M059J (cell line): Measurements from ENCODE around the gene ZNF644. TPM values are rescaled to one million over a fixed set of nuclear protein-coding genes. Genes with fewer than 3 reads are reported as not detected.
"Not testable (repeated sequence)": the region's sequence is repeated elsewhere in the genome, so short reads cannot be mapped to it uniquely, and the experiment has no call there.

Experiments
- DNase-seq: peaks from one replicate; pipeline ENCODE4 v3.0.0-alpha.2; 2012; ENCODE audit warnings: low read depth
- total RNA-seq: library from RNA; depleted of rRNA; stranded (reverse); fragments of >200 nt; shearing (Covaris generic); gene quantifications from 2 replicates; pipeline ENCODE4 v1.2.3, GENCODE V29; 2014; rRNA removed

The ZNF644 gene
- total RNA-seq: 37.3 and 46.9 TPM in 2 replicates

DNA sequence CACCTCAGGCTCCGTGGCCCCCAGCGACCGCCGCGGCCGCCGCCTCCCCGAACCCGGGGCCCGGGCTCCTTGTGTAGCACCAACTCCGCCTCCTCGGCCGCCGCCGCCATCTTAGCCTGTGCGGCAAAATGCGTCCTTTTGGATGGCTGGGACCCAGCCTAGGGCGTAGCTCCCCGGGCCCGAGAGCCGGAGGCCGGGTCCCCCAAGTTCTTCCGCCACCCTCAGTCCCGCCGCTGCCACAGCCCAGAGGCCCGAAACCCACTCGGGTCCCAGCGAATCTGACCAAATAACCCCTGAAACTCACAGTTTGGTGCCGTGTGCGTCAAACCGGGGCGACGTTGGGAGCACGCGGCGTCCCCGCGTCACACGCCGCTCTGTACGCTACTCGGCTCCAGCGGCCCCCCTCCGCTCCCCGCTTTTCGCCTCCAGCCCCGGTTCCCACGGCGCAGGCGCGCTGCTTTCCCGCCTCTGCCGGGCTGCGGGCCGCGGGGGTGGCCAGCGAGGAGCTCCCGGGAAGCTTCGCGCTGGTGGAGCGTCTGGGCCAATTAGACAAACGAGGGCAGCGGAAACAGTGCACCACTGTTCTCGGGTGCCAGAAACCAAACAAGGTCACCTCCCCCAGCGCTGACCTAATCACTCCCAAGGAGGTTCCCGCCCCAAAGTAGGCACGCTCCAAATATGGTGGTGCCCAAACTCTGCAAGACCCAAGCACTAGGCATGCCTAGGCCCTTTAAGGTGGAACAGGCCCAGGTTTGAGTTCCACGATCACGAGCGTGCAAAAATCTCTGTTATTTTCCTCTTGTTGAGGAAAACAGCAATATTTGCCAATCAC, at the start of gene ZNF644:
ZNF644 (minus strand) TSS at position 350 of the 832 bp plus-strand sequence. CDS start 39,682 bp downstream, outside the sequence.
- DNase-seq: peak; percentile 96

DNA sequence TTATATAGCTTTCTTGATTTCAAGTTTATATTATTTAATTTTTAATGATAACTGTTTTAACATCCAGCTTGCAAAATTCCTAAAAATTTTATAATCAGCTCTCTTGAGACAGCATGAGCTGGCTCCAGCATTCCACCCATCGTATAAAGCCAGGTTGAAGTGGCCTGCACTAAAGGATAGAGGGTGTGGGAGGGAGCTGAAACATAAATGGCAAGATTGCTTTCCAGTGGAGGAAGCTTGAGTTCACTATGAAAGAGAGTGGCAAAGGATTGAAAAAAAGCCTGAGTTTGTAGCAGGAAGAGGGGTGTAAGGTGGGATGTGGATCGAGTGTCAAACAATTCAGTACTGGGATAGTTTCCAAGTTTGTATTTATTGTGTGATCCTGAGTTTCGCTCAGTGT, 48.5 kb upstream of the ZNF644 start:
- DNase-seq: no peak

DNA sequence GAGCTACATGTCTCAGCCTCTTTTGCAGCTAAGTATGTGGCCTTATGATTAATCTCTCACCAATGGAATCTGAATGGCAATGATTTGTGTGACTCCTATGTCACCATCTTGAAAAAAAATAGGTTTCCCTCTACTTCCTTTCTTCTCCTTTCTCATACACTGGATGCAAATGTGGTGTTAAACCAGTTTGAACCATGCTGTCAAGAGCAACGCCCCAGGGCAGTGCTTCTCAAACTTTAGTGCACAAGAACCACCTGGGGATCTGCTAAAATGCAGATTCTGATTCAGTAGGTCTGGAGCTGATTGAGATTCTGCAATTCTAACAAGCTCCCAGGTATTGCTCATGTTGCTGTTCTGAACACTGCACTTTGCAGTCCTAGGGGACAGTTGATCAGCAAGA, 44.7 kb upstream of the ZNF644 start:
- DNase-seq: no peak

DNA sequence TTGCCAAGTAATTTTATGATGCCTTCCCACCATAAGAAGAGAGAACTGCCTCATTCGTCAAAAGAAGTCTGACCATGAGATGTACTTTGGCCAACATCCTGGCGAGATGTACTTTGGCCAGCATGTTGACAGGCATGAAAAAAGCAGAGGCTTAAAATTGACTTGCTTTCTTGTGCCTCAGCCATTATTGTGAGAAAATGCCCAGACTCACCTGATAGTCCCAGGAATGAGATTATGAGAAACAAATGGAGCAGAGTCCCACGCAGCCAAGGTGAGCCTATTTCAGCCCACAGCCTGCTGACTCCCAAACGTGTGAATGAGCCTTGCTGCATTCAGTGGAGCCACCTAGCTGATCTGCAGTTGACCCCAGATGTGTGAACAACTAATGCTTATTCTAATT, 43.5 kb upstream of the ZNF644 start:
- no peak for DNase-seq

DNA sequence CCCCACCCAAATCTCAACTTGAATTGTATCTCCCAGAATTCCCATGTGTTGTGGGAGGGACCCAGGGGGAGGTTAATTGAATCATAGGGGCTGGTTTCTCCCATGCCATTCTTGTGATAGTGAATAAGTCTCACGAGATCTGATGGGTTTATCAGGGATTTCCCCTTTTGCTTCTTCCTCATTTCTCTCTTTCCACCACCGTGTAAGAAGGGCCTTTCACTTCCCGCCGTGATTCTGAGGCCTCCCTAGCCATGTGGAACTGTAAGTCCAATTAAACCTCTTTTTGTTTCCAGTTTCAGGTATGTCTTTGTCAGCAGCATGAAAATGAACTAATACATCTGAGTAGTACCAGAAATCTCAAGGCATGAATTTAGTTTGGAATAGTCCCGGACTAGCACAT, 41.6 kb upstream of the ZNF644 start:
- not testable (repeated sequence) for DNase-seq

DNA sequence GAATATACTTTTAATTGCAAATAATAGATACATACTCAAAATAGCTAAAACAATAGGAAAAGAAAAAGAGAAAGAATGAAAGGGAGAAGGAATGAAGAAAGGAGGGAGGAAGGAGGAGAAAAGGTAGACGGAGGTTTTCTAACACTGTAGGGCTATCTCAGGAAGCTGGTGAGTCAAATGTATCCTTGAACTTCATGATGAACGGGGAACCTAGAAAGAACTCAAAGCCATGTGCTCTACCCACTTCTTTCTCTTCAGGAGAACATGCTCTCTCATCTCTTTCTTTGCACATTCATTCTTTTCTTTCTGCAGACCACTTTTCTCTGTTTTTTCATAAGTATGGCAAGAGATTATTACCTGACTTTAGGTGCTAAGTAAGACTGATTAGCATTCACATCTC, 37.3 kb upstream of the ZNF644 start:
- no peak for DNase-seq

DNA sequence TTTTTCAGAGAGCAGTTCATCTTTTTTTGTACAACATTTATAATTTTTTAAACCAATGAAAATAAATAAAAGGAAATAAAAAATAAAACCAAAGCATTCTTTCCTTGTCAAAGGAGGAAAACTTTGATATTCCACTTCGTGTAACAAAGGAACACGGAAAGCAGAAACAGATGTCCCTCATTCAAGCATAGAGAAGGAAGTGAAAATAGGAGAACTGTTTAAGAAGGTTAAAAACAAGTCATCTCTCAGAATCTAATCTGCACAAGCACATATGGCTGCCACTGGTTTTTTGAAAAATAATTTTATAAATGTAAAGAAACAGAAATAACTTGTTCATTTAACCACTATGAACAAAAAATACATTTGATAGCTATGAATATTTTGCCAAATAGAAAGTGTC, 35.9 kb upstream of the ZNF644 start:
- no peak for DNase-seq

DNA sequence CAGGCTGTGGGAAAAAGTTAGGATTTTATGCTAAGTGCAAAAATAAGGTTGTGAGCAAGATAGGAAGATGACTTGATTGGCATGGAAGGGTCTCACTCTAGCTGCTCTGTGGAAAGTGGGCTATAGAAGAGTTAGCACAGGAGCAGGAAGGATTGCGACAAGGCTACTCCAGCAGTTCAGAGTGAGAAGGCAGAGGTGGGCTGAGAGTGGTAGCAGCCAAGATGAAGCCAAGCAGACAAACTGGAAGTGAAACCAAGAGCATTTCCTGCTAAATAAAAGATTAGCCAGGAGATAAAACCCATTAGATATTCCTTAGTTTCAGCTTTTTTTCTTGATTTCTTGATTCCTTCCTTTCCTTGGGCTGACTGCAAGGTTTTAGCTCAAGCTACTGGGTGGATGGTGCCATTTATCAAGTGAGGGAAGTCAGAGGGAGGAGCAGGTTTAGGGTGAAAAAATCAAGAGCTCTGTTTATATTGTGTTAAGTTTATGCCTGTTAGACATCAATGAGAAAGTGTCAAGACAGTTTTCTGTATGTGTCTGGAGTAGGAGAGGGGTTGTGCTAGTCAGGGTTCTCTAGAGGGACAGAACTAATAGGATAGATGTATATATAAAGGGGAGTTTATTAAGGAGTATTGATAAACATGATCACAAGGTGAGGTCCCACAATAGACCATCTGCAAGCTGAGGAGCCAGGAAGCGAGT, 33.1 kb upstream of the ZNF644 start:
- DNase-seq: no peak

DNA sequence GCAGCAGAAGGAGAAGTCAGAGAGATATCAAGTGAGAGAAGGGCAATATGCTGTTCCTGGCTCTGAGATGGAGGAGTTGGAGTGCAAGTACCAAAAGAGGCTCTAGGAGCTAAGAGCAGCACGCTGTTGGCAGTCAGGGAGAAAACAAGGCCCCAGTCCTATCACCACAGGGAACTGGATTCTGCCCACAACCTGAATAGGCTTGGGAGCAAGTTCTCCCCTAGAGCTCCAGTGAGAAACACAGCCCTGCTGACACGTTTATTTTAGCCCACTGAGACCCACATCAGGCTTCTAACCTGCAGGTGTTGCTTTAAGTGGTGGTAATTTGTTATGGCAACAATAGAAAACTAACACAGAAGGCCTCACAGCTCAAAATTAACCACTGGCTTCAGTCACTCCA, 31.8 kb upstream of the ZNF644 start:
- DNase-seq: no peak

DNA sequence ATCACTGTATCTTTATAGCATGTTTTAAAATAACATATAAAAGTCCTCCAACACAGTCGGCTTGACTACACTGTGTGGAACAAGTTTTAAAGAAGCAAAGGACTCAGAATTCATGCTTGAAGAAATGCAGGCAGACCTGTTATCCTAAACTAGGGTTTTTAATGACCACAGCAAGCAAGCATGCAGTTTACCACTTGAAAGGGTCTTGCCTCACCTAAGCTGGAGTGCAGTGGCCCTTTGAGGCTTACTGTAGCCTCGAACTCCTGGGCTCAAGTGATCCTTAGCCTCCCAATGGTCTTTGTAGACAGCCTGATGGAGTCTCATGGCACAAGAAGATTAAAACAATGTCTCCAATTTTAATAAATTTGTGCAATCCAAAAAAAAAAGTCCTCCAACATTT, 27.7 kb upstream of the ZNF644 start:
- DNase-seq: not testable (repeated sequence)

DNA sequence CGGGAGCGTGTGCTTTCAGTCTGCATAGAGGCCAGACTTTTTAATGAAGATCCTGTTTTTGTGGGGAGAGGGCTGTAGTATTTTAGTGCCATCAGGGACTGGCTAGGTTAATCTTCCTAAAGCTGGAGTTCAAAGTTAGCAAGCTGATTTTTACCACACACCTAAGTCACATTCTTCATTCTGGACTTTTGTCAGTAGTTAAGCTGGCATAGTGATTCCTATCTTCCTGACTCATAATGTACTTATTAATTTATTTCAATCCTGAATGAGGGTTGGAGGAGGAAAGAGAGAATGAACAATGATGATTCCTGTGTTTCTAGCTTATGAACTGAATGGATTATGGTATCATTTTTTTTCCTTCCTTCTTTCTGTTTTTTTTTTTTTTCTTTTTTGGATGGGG, 24.9 kb upstream of the ZNF644 start:
- DNase-seq: no peak

DNA sequence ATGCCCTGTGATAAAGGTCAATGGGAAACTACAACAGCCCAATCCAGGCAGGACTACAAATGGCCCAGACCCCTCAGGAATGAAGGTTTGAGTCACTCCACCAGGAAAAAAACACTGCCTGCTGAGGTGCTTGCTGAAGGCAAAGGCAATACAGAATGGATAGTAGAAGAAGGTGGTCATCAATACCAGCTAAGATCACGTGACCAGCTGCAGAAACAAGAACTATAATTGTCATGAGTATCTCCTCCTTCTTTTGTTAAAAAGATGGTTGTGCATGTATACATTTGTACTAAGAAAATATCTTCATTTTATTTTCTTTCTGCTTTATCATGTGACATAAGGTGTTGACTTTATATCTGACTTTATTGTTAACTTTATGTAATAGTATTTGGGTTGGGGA, 23.4 kb upstream of the ZNF644 start:
- DNase-seq: no peak

DNA sequence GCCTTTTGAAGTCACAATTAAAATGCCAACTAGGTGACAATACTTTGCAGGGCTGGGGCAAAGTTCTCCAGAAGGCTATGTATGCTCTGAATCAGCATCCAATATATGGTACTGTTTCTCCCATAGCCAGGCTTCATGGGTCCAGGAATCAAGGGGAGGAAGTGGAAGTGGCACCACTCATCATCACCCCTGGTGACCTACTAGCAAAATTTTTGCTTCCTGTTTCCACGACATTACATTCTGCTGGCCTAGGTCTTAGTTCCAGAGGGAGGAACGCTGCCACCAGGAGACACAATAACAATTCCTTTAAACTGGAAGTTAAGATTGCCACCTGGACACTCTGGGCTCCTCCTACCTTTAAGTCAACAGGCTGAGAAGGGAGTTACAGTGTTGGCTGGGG, 22.9 kb upstream of the ZNF644 start:
- DNase-seq: not testable (repeated sequence)

DNA sequence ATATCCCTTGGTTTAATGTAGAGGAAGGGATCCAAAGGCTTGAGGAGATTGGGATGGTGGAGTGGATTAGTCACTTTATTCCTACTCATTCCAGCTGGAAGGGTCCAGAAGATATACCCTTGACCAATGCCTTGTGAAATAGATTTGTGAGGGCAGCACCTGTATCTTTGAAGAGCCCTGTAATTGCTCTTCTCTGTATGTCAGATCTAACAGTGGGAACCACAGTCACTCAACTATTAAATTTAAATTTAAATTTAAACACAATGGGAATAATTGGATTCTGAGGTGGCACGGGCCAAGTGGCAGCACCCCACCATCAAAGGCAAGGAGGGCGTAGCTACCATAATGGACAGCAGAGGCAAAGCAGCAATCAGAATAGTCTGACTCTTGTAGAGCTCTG, 20.5 kb upstream of the ZNF644 start:
- DNase-seq: not testable (repeated sequence)

DNA sequence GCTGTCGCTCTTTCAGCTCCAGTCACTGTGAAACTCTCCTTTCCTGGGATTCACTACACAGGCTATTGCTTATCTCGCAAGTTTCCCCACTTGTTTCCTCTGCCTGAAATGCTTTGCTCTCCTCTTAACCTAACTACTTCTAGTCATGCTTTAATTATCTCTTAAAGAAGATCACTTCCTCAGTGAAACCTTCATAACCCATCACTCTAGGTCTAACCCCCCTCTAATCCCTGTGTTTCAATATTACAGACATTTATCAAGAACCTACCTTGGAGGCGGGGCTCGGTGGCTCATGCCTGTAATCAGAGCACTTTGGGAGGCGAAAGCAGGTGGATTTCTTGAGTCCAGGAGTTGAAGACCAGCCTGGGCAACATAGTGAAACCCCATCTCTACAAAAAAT, 16.7 kb upstream of the ZNF644 start:
- no peak for DNase-seq

DNA sequence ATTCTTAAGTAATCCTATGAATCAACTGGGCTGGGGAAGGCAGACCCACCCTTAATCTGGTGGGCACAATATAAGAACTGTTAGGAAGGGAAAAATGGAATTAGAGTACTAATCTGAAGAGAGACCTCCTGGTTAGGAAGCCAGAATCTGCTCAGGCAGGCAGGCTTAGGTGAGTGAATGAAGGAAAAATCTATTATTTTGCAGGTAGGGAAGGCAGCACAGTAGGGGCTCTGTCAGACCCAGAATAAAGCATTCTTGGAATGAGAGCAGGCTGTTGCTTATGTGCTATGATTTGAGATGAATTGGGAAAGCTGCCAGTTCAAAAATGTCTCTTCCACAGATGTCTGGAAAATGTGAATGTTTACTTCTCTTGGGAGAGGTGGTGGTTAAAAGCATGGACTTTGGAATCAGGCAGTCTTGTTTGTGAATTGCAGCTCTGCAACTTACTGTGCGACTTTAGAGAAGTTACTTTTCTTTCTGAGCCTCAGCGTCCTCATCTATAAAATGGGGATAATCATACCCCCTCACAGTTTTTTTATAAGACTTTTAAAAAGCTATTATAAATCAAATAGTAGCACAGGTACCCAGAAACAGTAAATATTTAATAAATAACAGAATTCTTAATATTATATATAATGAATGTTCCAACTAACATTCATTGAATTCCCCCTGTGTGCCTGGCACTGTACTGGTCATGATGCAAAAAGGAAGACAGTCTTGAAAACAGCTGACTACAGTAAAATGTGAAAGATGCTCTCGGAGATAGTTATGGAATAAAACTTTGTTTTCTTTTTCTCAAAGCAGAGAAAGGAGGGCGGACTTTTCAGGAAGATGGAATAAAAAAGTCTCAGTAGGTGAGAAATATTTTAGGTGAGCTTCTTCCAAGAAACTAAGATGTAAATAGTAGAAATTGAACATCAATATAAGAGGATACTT, 15.3 kb upstream of the ZNF644 start:
- no peak for DNase-seq

DNA sequence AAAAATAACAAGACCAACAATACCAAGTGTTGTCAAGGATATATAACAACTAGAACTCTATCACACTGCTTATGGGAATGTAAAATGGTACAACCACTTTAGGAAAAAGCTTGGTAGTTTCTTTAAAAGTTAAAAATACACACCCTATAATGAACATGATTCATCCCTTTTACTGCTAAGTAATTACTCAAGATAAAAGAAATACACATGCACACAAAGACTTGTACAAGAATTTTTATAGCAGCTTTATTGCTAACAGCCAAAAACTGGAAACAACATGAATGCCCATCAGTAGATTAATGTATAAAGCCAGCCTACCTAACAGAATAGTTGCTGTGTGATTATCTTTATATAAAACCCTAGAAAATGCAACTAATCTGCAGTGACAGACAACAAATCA, 10.5 kb upstream of the ZNF644 start:
- no peak for DNase-seq

DNA sequence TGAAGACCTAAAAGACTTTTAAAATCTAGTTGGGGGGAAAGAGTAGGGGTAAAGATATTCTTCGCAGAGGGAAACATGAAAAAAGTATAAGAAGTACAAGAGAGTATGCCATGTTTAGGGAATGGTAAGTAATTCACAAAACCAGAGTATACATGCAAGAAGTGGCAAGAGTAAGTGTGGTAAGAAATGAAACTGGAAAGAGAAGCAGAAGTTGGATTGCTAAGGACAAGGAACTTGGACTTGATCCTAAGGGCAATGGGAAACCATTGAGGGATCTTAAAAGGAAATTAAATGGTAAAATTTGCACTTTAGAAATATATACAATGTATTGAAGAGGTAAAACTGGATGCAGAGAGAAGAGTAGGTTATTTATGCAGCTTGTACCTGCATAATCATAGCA, 9.2 kb upstream of the ZNF644 start:
- DNase-seq: no peak

DNA sequence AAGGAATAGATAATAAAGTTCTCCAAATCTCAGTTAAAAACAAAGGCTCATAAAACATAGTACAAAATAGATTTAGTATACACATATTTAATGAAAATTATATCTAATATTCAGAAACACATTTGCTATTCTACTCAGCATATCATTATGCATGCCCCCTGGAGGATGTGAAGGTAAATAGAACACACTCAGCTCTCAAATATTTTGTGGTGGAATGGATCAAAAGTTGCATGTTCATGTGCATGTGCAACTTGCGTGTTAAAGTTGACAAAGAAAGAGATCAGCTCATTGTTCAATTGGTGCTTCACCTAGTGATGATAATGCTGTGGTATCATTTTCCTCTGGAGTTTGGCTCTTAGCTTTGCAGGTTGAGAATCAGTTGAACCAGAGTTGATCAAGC, 4.9 kb upstream of the ZNF644 start:
- peak; percentile 25 for DNase-seq

DNA sequence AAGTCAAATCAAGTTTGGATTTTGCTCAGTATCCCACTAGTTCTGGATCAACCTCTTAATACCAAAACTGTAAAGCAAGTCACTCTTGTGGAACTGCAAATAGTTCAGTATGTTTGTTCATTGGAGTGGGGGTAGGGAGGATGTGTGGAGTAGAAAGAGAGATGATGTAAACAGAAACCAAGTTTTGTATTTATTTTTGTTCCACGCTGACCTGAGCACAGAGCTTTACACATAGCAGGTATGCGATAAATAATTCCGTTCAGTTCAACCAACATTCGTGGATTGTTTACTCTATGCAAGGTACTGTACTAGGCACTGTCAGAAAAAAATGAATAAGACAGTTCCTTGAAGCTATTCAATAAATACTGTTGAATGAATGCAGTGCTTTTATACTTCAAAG, 4.5 kb upstream of the ZNF644 start:
- DNase-seq: no peak

DNA sequence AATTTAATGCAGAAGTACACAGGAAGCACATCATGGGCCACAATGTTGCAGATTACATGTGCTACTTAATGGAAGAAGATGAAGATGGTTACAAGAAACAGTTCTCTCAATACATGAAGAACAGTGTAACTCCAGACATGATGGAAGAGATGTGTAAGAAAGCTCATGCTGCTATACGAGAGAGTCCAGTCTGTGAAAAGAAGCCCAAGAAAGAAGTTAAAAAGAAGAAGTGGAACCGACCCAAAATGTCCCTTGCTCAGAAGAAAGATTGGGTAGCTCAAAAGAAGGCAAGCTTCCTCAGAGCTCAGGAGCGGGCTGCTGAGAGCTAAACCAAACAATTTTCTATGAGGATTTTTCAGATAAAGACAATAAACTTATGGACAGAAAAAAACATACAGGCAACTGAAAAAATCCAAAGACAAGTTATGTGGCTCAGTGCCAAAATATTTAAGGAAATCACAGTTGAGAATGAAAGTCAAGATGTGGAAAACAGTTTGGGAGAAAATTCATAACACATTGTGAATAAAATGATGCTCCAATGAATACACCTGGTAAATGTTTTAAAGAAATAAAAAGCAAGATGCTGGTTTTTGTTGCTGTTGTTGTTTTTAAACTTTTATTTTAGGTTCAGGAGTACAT, 2.8 kb upstream of the ZNF644 start:
- DNase-seq: no peak

DNA sequence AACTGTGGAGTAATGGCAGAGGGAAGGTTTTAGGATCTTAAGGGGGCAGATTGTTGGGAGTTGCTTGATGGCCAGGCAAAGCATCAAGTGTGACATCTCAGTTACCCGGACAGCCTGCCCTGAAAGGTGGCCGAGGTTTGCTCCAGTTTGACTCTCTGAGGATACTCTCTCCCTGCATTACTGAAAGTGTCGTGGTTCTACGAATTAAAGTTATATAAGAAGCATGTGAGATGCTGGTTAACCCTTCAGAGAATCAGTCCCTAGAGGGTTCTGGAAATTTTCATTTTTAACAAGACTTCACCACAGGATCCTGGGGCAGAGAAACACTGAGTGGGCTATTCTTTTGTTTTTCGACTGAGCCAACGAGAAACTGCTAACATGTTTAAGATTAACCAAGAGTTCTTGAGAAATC, 689 bp upstream of the ZNF644 start:
- DNase-seq: no peak
